ENCODE results near the gene PNPLA2. TPM values are rescaled to one million over a fixed set of nuclear protein-coding genes. Genes with fewer than 3 reads are reported as not detected.
A peak's percentile ranks its signal among the peaks of the same experiment; 100 is the strongest.

PNPLA2 gene
- total RNA-seq, 1 experiment from 2014 or later: 10.3 TPM

DNA sequence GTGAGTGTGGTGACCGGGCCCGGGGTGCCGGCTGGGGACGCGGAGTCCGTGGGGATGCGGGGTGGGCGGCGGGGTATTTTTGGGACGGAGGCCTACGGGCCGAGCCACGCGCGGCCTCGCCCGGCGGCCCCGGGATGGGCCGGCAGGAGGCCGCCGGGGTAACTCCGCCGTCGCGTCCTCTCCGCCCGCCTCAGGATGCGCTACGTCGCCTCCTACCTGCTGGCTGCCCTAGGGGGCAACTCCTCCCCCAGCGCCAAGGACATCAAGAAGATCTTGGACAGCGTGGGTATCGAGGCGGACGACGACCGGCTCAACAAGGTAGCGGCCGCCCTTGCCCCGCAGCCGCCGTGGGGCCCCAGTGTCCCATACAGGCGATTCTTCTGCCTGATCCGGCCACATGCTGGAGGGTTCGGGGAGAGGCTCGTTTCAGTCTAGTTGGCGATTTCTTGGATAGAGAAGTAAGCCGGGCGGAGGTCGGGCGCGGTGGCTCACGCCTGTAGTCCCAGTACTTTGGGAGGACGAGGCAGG is 8.6 kb upstream of the PNPLA2 start:
- no peak for DNase-seq (ENCODE audit: low spot score)
- in situ Hi-C loops (cut with HindIII; ENCODE audit: low sequenced_read_pairs): no loop called here

DNA sequence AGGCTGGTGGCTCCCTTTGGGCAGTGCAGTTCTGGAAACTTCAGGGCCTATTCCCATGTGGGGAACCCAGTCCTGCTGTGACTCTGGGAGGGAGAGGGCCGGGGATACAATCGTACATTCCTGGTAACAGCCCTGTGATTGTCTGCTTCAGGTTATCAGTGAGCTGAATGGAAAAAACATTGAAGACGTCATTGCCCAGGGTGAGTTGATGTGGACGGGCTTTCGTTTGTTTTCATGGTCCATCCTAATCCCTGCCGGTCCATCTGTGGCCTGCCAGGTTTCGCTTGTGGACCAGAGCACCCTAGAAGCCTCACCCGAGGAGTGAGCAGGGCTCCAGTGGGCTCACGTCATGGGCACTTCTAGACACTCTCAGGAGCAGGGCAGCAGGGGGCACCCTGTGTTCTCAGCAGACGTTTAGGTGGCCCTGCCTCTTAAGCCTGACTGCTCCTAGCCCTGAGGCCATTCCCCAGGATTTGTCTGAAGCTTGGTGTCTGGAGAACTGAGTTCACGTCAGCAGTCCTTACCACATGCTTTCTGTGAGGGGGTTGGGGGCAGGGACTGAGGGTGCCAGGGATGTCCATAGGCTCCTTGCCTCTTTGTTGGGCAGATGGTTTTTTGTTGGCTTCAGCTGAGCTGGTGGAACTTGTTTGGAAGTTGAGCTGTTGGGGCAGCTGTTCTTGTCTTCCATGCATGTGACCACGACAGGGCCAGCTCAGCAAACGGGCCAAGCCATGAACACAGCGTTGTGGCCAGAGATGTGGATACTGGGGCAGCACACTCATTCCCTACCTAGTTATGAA is 7.1 kb upstream of the PNPLA2 start:
- in situ Hi-C loops (cut with HindIII; ENCODE audit: low sequenced_read_pairs): no loop called here
- no peak for DNase-seq (ENCODE audit: low spot score)

DNA sequence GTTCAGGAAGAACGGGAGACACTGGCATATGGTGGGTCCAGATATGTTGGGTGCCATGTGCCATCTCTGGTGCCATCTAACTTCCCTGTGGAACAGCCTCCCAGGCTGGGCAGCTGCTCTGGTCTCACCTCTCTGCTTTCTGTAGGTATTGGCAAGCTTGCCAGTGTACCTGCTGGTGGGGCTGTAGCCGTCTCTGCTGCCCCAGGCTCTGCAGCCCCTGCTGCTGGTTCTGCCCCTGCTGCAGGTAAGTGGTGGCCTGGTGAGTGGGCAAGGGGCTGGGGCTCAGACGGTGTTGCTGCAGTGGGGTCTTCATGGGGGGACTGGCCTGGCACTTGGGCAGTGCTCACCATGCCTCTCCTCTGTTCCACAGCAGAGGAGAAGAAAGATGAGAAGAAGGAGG is 6.3 kb upstream of the PNPLA2 start:
- in situ Hi-C loops (cut with HindIII; ENCODE audit: low sequenced_read_pairs): no loop called here
- DNase-seq (ENCODE audit: low spot score): no peak

DNA sequence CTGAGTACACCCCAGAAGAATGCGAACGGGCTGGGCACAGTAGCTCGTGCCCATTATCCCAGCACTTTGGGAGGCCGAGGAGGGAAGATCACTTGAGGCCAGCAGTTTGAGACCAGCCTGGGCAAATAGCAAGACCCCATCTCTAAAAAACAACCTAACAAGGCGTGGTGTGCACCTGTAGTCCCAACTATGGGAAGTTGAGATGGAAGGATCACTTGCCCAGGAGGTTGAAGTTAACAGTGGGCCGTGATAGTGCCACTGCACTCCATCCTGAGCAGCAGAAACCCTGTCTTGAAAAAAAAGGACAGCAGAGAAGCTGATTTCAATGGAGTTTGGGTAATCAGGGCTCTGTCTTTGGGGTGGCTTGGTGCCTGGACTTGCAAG is 5.7 kb upstream of the PNPLA2 start:
- DNase-seq (ENCODE audit: low spot score): no peak
- in situ Hi-C loops (cut with HindIII; ENCODE audit: low sequenced_read_pairs): no loop called here

DNA sequence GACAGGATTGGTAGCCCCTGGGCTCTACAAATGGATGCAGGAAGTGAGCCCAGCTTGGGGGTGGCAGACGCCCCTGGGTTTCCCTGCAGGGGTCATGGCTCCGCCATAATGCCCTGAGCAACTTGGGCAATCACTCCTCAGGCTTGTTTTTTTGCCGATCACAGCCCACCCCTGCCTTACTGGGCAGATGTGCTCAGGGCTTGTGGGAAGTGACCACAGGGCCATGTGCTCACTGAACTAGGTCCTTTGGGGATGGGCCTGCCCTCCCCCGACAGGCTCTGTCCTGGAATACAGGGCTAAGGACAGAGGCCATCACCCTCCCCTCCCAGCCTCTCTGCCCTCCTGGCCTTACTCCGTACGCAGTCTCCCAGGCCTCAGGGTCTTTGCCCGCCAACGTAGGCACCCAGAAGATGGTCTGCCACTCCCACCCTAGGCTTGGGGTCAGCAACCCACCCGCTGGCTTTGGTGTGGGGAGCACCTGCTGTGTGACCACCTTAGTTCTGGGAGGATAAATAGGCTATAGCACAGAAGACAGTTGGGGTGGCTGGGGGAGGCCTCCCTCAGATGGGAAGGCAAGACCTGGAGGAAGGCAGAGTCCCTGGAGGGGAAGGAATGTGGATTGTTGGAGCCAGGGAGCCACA is 5.1 kb upstream of the PNPLA2 start:
- no peak for DNase-seq (ENCODE audit: low spot score)
- in situ Hi-C loops (cut with HindIII; ENCODE audit: low sequenced_read_pairs): no loop called here

DNA sequence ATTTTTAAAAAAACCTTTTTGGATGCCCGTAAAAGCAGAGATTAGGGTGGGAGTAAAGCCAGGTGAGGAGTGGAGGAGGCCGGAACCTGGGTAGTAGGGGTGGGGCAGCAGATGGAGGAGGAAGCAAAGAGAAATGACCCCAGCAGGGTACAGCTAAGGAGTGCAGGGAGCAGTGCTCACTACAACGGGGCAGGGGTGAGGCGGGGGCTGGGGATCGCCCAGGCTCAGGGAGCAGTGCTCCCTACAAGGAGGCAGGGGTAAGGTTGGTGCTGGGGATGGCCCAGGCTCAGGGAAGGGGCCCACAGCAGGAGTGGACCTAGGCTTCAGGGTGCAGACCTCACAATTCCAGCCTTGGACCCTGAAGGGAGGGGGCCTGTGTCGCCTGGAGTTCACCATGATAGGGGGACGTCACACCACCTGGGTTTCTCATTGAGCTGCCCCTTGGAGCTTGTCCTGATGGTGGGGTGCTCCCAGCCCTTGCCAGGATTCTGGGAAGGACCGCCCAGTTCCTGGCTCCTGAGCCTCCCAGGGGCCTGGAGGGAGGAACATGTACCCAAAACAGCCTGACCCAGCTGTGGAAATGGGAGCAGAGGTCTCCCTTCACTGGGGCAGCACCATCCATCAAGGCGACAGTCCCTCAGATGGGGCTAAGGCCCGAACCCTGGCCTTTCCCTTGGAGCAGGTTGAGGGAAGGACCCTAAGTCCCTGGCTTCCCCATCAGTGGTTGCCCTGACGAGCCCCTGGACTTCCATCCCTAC is 2.9 kb upstream of the PNPLA2 start:
- in situ Hi-C loops (cut with HindIII; ENCODE audit: low sequenced_read_pairs): no loop called here
- no peak for DNase-seq (ENCODE audit: low spot score)

DNA sequence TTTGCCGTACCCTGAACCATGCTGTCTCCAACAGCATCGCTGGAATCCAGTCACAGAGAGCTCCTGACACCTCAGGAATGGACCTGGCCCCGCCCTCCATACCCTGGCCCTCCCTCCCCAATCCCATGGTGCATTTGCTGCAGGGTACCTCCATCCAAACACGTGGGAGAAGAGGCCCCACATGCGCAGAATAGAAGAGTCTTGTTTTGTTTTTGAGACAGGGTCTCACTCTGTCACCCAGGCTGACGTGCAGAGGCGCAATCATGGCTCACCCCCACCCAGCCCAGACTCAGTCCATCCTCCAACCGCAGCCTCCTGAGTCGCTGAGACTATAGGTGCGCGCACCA is 2.3 kb upstream of the PNPLA2 start:
- no peak for DNase-seq (ENCODE audit: low spot score)
- in situ Hi-C loops (cut with HindIII; ENCODE audit: low sequenced_read_pairs): no loop called here

DNA sequence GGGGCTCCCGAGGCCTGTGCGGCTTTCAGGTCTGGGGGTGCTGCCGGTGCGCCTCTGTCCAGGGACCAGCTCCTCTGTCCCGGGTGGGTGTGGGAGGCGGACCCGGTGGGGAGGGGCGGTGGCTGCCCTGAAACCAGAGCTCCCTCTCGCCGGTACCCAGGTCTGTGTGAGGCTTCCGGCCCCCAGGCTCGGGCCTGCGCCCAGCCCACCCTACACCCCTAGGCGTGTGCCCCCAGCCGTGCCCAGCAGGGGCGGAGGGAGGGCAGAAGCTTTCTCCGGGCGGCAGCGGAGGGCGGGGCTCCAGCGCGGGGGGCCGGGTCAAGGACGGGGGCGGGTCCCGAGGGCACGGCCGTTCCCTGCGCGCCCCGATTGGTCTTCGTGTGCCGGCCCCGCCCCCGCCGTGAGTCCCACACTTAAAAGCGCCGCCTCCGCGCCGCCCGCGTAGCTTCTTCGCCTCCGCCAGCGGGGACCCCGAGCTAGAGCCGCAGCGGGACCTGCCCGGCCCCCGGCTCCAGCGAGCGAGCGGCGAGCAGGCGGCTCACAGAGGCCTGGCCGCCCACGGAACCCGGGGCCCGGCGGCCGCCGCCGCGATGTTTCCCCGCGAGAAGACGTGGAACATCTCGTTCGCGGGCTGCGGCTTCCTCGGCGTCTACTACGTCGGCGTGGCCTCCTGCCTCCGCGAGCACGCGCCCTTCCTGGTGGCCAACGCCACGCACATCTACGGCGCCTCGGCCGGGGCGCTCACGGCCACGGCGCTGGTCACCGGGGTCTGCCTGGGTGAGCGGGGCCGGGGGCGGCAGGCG is 616 bp downstream of the PNPLA2 start:
- in situ Hi-C loops (cut with HindIII; ENCODE audit: low sequenced_read_pairs): no loop called here
- DNase-seq (ENCODE audit: low spot score): peak; percentile 93

DNA sequence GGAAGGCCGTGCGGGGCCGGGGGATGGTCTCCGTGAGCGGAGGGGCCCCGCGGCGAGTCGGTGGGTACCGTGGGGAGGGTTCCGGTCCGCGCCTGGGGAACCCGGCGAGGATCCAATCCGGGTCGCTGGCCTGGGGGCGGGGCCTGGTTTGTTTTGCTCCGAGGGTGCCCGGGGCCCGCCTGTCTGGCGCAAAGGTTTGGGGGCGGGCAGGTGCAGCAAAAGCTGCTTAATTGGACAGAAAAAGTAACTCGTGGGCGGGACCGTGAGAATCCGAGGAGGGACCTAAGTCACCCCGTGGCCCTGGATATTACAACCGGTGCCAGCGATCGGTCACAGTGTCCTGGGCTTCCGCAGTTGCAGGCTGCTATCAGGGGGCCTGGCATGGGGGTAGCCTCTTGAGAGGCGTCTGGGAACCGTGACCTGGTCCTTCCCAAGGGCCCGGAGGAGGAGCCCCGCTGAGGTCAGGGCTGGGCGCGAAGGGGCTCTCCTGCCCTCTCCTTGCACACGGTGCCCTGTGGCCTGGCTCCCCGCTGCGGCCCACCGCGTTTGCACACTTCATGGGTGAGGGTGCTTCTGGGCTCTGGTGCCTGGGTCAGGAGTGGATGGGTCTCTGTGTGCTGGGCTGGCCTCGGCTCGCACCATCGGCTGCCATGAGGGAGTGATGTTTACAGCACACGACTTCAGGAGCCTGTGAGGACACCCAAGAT is 1.4 kb downstream of the PNPLA2 start:
- in situ Hi-C loops (cut with HindIII; ENCODE audit: low sequenced_read_pairs): no loop called here
- peak; percentile 85 for DNase-seq (ENCODE audit: low spot score)

DNA sequence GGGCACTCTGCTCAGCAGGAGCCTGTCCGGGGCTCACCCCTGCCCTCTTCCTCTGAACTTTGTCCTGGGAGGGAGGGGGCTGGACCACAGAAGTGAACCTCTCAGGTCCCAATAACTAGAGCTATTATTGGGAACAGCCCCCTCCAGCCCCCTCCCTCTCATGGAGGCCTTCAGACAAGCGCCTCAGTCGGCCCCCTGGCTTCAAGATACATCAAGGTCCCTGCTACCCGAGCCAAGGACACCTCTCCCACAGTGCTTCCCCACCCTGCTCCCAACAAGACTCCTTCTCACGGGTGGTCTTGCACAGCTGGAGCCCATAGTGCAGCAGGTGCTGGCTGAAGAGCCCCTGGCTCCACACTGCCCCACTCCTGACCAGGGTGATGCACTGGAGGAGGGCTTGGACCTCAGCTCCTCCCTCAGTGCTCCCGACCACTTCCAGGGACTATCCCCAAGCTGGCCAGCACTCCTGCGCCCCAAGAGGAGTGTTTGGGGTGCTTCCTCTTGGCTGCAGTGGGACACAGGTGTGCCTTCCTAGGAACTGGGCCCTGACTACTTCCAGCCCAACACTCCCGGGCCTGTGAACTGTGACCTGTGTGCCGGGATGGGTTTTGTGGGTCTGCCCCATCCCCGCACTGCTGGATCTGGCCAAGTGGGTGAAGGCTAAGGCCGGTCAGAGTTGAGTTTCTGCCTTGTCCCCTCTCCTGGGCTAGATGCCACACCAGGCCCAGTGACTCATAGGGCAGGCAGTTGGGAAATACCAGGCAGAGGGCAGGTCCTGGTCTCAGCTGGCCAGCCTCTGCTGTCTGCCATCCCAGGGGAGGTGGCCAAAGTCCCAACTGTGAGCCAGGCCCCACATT is 2.2 kb downstream of the PNPLA2 start:
- in situ Hi-C loops (cut with HindIII; ENCODE audit: low sequenced_read_pairs): no loop called here

DNA sequence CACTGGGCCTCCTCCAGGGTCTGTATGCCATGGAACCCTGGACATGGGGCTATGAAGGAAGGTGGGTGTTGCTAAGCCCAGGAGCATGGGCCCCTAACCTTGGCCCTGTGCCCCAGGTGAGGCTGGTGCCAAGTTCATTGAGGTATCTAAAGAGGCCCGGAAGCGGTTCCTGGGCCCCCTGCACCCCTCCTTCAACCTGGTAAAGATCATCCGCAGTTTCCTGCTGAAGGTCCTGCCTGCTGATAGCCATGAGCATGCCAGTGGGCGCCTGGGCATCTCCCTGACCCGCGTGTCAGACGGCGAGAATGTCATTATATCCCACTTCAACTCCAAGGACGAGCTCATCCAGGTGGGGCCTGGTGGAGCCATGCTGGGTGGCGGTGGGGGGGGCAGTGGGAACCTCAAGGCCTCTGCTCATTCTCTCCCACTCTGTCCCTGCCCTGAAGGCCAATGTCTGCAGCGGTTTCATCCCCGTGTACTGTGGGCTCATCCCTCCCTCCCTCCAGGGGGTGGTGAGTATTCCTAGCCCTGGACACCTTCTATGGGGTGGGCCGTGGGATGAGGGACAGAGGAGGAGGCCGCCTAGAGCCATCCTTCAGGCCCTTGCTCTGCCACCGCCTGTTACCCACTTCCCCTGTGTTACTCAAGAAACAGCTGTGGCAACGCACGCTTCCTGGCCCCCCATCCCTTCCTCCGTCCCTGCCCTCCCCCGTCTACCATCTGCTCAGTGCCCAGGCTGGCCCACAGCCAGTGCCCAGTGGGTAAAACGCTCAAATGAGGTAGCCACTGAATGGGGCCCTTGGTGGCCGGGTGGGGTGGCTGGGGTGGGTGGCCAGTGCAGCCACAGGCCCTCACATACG is 3.0 kb downstream of the PNPLA2 start:
- in situ Hi-C loops (cut with HindIII; ENCODE audit: low sequenced_read_pairs): no loop called here
- peak; percentile 60 for DNase-seq (ENCODE audit: low spot score)

More for the DNA sequence above, 2.2 kb downstream of the PNPLA2 start:
- no peak for DNase-seq (ENCODE audit: low spot score)

DNA sequence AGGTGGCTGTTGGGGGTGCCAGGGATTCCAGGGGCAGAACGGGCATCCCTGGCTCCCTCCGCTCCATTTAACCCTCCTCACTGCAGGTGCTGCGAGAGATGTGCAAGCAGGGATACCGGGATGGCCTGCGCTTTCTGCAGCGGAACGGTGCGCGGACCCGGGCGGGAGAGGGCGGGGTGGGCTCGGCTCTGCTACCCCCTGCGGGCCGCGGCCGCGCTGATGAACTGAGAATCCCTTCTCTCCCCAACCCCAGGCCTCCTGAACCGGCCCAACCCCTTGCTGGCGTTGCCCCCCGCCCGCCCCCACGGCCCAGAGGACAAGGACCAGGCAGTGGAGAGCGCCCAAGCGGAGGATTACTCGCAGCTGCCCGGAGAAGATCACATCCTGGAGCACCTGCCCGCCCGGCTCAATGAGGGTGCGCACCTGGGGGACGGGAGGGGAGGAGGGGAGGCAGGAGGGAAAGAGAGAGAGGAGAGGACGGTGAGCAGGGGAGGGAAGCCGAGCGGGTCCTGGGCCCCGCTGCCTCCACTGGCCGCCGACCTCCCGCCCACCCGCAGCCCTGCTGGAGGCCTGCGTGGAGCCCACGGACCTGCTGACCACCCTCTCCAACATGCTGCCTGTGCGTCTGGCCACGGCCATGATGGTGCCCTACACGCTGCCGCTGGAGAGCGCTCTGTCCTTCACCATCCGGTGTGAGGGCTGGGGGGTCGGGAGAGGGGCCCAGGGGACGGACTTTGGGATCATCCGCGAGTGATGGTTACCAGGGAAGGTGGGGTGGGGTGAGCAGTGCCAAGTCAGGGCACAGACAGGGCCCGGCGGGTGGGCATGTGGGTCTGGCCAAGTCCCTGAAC is 5.0 kb downstream of the PNPLA2 start:
- in situ Hi-C loops (cut with HindIII; ENCODE audit: low sequenced_read_pairs): no loop called here

DNA sequence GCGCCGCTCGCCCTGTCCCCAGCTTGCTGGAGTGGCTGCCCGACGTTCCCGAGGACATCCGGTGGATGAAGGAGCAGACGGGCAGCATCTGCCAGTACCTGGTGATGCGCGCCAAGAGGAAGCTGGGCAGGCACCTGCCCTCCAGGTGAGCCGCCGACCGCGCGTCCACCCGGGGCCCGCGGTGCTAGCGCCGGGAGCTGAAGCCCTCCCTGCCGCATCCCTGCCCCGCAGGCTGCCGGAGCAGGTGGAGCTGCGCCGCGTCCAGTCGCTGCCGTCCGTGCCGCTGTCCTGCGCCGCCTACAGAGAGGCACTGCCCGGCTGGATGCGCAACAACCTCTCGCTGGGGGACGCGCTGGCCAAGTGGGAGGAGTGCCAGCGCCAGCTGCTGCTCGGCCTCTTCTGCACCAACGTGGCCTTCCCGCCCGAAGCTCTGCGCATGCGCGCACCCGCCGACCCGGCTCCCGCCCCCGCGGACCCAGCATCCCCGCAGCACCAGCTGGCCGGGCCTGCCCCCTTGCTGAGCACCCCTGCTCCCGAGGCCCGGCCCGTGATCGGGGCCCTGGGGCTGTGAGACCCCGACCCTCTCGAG is 5.7 kb downstream of the PNPLA2 start:
- DNase-seq (ENCODE audit: low spot score): no peak
- in situ Hi-C loops (cut with HindIII; ENCODE audit: low sequenced_read_pairs): no loop called here

More for the DNA sequence above, 5.0 kb downstream of the PNPLA2 start:
- no peak for DNase-seq (ENCODE audit: low spot score)

DNA sequence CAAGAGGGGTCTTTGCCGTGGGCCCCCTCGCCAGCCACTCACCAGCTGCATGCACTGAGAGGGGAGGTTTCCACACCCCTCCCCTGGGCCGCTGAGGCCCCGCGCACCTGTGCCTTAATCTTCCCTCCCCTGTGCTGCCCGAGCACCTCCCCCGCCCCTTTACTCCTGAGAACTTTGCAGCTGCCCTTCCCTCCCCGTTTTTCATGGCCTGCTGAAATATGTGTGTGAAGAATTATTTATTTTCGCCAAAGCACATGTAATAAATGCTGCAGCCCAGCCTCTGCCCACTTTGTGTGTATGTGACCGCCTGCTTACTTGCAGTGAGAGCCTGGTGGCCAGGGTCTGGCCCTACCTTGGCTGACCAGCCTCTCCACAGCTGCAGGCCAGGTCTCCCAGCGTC is 6.2 kb downstream of the PNPLA2 start:
- no peak for DNase-seq (ENCODE audit: low spot score)
- in situ Hi-C loops (cut with HindIII; ENCODE audit: low sequenced_read_pairs): no loop called here

DNA sequence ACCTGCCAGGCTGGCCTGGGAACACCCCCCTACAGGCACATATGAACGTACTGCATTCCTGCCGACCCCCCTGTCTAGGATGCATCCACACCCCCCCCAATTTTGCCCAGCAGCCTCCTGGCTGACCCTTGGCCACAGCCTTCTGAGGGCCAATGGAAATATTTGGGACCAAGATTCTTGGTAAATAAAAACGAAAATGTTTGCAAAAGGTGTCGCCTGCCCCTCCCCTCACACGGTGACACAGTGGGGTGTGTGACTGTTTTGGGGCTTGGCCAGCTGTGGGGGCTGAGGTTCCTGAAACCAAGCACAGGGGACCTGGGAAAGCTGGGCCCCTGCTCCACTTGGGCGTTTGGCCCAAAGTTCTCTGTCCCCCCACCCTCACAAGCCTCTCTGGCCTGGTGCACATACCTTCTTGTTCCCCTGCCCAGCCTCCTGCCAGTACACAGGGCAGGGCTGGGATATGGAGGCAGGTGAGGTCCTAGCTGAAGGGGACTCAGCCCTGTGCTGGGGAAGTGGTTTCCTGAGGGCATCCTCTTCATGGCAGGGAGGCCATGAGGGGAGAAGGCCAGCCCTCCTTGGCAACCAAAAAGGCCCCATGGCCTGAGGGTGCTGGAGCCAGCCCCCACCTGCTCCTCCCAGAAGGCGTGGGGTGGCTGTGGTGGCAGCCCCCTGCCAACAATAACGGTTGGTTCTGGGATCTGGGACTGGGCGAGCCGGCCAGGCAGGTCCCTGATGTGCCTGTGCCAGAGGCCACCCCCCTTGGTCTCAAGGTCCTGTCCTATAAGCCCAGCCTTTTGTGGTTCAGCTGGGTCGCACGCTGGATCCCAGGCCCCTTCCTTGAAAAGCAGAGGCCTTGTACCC is 6.9 kb downstream of the PNPLA2 start:
- no peak for DNase-seq (ENCODE audit: low spot score)
- in situ Hi-C loops (cut with HindIII; ENCODE audit: low sequenced_read_pairs): no loop called here
